ENCODE data around the gene FABP2. TPM values are rescaled to one million over a fixed set of nuclear protein-coding genes. Genes with fewer than 3 reads are reported as not detected.
A peak's percentile ranks its signal among the peaks of the same experiment; 100 is the strongest.
"Not testable (repeated sequence)": the region's sequence is repeated elsewhere in the genome, so short reads cannot be mapped to it uniquely, and the experiment has no call there.

FABP2 gene
- total RNA-seq = not detected

GRCh38 chr4:119321921-119322687 is at the start of gene FABP2:
Gene FABP2, minus strand, starts transcription at chr4:119322138. Its CDS starts 36 bp downstream, at chr4:119322102.
- H3K9me3 Mint-ChIP-seq = no peaks in the 10 kb centered on the region
- DNase-seq = no peak
- H3K4me1 Mint-ChIP-seq = no peaks in the 10 kb centered on the region
- no peak within 1 kb of the TSS for H3K4me3 Mint-ChIP-seq
- H3K27ac Mint-ChIP-seq = no peak within 1 kb of the TSS
- CTCF ChIA-PET = no interaction called here
- no peaks in the 10 kb centered on the region for H3K36me3 Mint-ChIP-seq (ENCODE audit: low read depth)
- H3K27me3 Mint-ChIP-seq = peaks cover 16% of the 10 kb centered on the region
- POLR2A ChIA-PET = interaction anchor here (0.6 kb wide), 1 partner anchor 1147 kb away, joined by 3 read pairs; no protein-coding TSS in a partner anchor

GRCh38 chr4:119370951-119371683 is 49.2 kb upstream of the FABP2 start:
- H3K9me3 Mint-ChIP-seq; H3K36me3 Mint-ChIP-seq (ENCODE audit: low read depth); POLR2A ChIA-PET; CTCF ChIA-PET; H3K27me3 Mint-ChIP-seq: not testable (repeated sequence)
- peak overlapping the region; percentile 94 for H3K27ac Mint-ChIP-seq
- peaks cover 60% of the 10 kb centered on the region for H3K4me1 Mint-ChIP-seq
- H3K4me3 Mint-ChIP-seq = peak overlapping the region; percentile 67
- DNase-seq = peak; percentile 10

GRCh38 chr4:119370392-119370791 is 48.5 kb upstream of the FABP2 start:
- POLR2A ChIA-PET, H3K9me3 Mint-ChIP-seq: not testable (repeated sequence)
- peak overlapping the region; percentile 94 for H3K27ac Mint-ChIP-seq

GRCh38 chr4:119366802-119367201 is 44.9 kb upstream of the FABP2 start:
- CTCF ChIA-PET; H3K9me3 Mint-ChIP-seq; H3K27me3 Mint-ChIP-seq; DNase-seq; H3K36me3 Mint-ChIP-seq (ENCODE audit: low read depth); POLR2A ChIA-PET; H3K27ac Mint-ChIP-seq; H3K4me3 Mint-ChIP-seq: not testable (repeated sequence)
- H3K4me1 Mint-ChIP-seq = peaks cover 34% of the 10 kb centered on the region

More at GRCh38 chr4:119370392-119370791, 48.5 kb upstream of the FABP2 start:
- H3K36me3 Mint-ChIP-seq (ENCODE audit: low read depth); H3K27me3 Mint-ChIP-seq; CTCF ChIA-PET: not testable (repeated sequence)
- DNase-seq = peak; percentile 88
- peak overlapping the region; percentile 67 for H3K4me3 Mint-ChIP-seq
- H3K4me1 Mint-ChIP-seq = peaks cover 55% of the 10 kb centered on the region

GRCh38 chr4:119364203-119364602 is 42.3 kb upstream of the FABP2 start:
- DNase-seq; H3K27ac Mint-ChIP-seq; H3K4me3 Mint-ChIP-seq; CTCF ChIA-PET; POLR2A ChIA-PET; H3K27me3 Mint-ChIP-seq; H3K36me3 Mint-ChIP-seq (ENCODE audit: low read depth); H3K9me3 Mint-ChIP-seq: not testable (repeated sequence)
- peaks cover 12% of the 10 kb centered on the region for H3K4me1 Mint-ChIP-seq

GRCh38 chr4:119363372-119363771 is 41.4 kb upstream of the FABP2 start:
- H3K27ac Mint-ChIP-seq; H3K4me1 Mint-ChIP-seq; POLR2A ChIA-PET; H3K36me3 Mint-ChIP-seq (ENCODE audit: low read depth); H3K4me3 Mint-ChIP-seq; DNase-seq; CTCF ChIA-PET; H3K27me3 Mint-ChIP-seq; H3K9me3 Mint-ChIP-seq: not testable (repeated sequence)

- H3K27ac Mint-ChIP-seq = not testable (repeated sequence)
Observed at GRCh38 chr4:119362413-119362812, 40.5 kb upstream of the FABP2 start.

GRCh38 chr4:119359873-119360272 is 37.9 kb upstream of the FABP2 start:
- H3K4me3 Mint-ChIP-seq; H3K9me3 Mint-ChIP-seq; H3K36me3 Mint-ChIP-seq (ENCODE audit: low read depth); POLR2A ChIA-PET; DNase-seq; H3K4me1 Mint-ChIP-seq; H3K27me3 Mint-ChIP-seq; H3K27ac Mint-ChIP-seq; CTCF ChIA-PET: not testable (repeated sequence)

More at GRCh38 chr4:119362413-119362812, 40.5 kb upstream of the FABP2 start:
- H3K4me3 Mint-ChIP-seq; H3K9me3 Mint-ChIP-seq; H3K4me1 Mint-ChIP-seq; POLR2A ChIA-PET; H3K36me3 Mint-ChIP-seq (ENCODE audit: low read depth); H3K27me3 Mint-ChIP-seq; CTCF ChIA-PET; DNase-seq: not testable (repeated sequence)

- H3K9me3 Mint-ChIP-seq; DNase-seq; H3K4me3 Mint-ChIP-seq; H3K36me3 Mint-ChIP-seq (ENCODE audit: low read depth); H3K4me1 Mint-ChIP-seq; H3K27me3 Mint-ChIP-seq; POLR2A ChIA-PET; CTCF ChIA-PET; H3K27ac Mint-ChIP-seq: not testable (repeated sequence)
Observed at GRCh38 chr4:119356796-119357195, 34.9 kb upstream of the FABP2 start.

GRCh38 chr4:119356041-119356440 is 34.1 kb upstream of the FABP2 start:
- H3K4me1 Mint-ChIP-seq; H3K9me3 Mint-ChIP-seq; CTCF ChIA-PET; H3K36me3 Mint-ChIP-seq (ENCODE audit: low read depth); H3K27ac Mint-ChIP-seq; DNase-seq; H3K27me3 Mint-ChIP-seq; POLR2A ChIA-PET; H3K4me3 Mint-ChIP-seq: not testable (repeated sequence)

- CTCF ChIA-PET; H3K27me3 Mint-ChIP-seq; POLR2A ChIA-PET; H3K36me3 Mint-ChIP-seq (ENCODE audit: low read depth); H3K4me1 Mint-ChIP-seq; DNase-seq; H3K27ac Mint-ChIP-seq; H3K4me3 Mint-ChIP-seq; H3K9me3 Mint-ChIP-seq: not testable (repeated sequence)
Observed at GRCh38 chr4:119353364-119353763, 31.4 kb upstream of the FABP2 start.

GRCh38 chr4:119348169-119348568 is 26.2 kb upstream of the FABP2 start:
- POLR2A ChIA-PET; H3K36me3 Mint-ChIP-seq (ENCODE audit: low read depth); H3K27me3 Mint-ChIP-seq; DNase-seq; H3K9me3 Mint-ChIP-seq; H3K27ac Mint-ChIP-seq; H3K4me3 Mint-ChIP-seq; CTCF ChIA-PET; H3K4me1 Mint-ChIP-seq: not testable (repeated sequence)

- DNase-seq; H3K36me3 Mint-ChIP-seq (ENCODE audit: low read depth); H3K4me3 Mint-ChIP-seq; H3K4me1 Mint-ChIP-seq; H3K27me3 Mint-ChIP-seq; POLR2A ChIA-PET; H3K27ac Mint-ChIP-seq; CTCF ChIA-PET; H3K9me3 Mint-ChIP-seq: not testable (repeated sequence)
Observed at GRCh38 chr4:119343293-119343692, 21.4 kb upstream of the FABP2 start.

GRCh38 chr4:119339895-119340294 is 18.0 kb upstream of the FABP2 start:
- H3K4me3 Mint-ChIP-seq; CTCF ChIA-PET; H3K27ac Mint-ChIP-seq; H3K4me1 Mint-ChIP-seq; H3K27me3 Mint-ChIP-seq; H3K9me3 Mint-ChIP-seq; H3K36me3 Mint-ChIP-seq (ENCODE audit: low read depth); DNase-seq; POLR2A ChIA-PET: not testable (repeated sequence)
